GM19043 (cell line): ENCODE measurements around the gene MT1H.

Source experiments
- ATAC-seq: cut with Tn5 transposase; IDR thresholded peaks from one replicate; pipeline ENCODE4 v1.9.1; 2021; ENCODE audit warnings: low read depth; ENCODE audit not compliant: unreplicated experiment

Gene MT1H

DNA sequence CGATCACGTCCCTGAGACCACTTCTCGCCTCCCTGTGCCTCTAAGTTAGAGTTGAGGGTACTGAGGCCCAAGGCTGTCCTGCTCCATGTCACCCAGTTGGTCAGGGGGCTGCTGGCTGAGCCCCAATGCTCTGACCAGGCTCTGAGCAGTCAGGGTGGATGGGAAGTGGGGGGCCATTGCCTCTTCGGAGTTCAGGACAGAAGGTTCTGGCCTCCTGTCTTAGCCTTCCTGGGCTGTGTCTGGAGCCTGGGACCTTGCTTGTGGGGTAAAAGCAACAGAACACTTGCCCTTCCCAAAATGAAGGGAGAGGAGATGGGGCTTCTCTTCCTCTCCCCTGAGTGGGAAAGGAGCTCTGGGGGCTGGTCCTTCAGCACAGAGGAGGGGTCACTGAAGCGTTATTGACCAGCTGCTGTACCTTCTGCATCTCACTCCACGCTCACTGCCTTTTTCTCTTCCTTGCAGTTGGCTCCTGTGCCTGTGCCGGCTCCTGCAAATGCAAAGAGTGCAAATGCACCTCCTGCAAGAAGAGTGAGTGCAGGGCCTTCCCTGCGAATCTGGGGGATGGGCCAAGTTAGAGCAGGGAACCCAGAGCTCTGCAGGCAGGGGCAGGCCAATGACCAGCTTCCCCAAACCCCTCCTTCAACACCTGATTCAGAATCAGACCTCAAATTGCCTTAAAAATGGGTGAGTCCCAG, 13.2 kb downstream of the MT1H start:
- no peak for ATAC-seq

DNA sequence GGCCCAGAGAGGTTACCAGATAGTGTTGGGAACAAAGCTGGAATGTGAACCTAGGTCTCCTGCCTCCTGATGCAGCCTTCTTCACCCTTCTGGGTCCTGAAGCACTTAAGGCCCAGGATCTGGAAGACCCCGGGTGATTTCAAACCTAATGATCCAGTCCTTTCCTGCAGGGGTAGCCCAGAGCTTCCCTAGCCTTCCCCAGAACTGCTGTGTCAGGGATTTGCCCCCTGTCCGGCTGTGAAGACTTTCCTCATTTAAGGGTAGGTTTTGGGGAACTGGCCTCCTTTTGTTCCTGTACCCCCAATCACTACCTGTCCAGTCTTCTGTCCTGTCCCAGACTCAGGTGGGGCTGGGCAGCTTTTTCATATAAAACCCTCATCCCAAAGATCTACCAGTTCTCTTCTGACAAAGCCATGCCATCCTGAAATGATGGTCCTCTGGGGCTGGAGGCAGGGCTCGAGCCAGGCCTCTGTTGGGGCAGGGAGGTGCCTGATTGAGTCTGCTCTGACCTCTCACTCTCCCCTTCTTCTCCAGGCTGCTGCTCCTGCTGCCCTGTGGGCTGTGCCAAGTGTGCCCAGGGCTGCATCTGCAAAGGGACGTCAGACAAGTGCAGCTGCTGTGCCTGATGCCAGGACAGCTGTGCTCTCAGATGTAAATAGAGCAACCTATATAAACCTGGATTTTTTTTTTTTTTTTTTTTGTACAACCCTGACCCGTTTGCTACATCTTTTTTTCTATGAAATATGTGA, 14.0 kb downstream of the MT1H start:
- ATAC-seq: no peak

DNA sequence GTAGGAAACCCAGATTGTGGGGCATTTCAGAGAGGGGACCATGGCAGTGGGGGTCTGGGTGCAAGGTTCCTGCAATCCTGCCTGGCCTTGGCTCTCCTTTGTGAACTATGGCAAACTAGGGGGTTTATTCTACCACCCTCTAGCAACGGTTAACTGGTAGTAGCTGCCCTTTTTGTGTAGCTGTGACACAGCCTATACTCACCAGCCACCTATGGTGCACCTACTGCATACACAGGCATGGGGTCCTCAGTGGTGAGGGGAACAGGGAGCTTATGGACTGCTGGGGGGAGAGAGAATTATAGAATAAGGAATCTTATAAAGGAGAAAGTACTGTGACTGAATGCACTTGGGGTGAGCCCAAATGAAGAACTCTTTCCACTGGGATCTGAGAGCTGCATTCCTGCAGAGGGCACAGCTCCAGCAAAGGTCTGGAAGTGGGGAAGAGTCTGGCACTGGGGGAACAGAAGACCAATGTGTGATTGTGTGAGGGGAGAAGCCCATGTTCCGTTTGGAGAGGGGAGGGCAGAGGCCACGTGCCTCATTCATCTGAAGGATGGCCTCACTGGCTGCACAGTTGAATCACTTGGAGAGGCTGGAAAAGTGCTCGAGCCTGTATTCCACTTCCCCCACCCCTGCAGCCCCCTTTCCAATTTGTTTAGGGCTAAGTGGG, 14.8 kb downstream of the MT1H start:
- ATAC-seq: no peak

DNA sequence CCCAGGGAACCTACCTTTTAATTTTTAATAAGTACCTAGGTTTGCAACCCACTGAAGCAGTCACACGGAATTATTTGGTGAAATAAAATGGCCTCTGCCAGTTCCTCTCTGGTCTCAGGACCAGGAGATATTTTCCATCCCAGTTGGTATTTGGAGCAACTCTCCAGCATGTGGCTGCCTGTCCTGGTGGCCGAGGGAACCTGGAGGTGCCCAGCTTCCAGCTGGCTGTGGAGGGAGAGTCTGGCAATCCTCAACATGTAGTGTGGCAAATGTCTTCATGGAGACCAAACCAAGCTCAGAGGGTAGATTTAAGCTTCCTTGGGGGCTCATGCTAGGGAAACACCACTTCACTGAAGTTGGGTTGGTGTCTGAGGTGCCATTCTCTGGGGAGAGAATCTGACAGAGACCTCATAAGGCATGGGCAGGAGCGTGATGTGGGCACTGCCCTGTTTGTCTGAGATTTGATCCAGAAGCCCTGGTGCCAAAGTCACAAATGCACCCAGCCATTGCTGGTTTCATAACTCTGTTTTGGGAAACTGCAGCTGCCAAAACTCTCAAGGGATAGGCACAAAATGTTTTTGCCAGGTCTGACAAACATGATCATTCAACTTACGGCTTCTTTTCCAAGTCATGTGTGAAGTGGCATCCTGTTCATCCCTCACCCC, 15.4 kb downstream of the MT1H start:
- no peak for ATAC-seq

DNA sequence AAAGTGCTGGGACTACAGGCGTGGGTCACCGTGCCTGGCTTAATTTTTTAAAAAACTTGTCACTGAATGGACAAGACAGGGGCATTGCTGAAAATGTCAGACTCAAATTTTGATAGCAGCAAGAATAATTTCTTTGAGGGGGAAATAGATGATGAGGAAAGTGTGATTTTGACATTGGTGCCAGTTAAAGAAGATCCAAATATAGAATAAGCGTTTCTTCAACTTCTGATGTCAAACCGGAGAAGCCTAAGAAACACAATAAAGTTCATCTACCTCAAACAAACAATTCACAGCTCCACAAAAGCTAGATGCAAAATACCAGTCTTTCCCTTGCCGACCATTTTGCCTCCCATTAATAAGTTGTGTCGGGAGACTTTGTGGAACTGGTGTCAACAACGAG, 17.1 kb downstream of the MT1H start:
- no peak for ATAC-seq

DNA sequence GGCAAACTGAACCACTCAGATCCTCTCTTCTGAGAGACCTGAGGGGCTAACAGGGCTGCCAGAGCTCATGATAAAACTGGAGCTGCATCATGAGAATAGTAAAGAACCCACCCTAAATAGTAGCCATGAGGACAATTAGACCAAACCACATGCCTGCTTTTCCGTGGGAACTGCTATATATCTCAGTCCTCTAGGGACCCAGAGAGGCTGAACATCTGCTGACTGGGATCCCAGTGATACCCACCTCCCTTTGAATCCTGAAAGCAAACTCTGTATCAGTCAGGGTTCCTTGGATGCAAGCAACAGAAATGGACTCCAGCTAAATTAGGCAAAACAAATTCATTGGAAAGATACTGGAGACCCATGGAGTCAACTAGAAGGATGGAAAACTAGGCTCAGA, 19.1 kb downstream of the MT1H start:
- ATAC-seq: no peak

DNA sequence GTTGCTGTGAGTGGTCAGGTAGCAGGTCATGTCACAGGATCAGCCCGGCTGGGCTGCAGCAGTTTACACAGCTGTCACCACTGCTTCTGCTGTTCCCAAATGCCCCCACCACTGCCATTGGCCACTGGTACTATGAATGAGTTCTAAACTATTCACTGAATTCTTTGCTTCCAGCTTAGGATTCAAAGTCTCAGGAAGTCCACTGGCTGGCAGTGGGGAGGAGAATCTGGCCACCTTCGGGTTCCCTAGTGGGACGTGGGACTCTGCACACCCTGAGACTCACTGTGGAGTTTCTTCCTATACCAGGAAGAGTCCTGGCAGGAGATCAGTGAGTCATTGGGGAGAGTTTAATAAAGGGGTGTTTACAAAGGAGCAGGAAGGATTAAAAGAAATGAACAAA, 19.6 kb downstream of the MT1H start:
- no peak for ATAC-seq

DNA sequence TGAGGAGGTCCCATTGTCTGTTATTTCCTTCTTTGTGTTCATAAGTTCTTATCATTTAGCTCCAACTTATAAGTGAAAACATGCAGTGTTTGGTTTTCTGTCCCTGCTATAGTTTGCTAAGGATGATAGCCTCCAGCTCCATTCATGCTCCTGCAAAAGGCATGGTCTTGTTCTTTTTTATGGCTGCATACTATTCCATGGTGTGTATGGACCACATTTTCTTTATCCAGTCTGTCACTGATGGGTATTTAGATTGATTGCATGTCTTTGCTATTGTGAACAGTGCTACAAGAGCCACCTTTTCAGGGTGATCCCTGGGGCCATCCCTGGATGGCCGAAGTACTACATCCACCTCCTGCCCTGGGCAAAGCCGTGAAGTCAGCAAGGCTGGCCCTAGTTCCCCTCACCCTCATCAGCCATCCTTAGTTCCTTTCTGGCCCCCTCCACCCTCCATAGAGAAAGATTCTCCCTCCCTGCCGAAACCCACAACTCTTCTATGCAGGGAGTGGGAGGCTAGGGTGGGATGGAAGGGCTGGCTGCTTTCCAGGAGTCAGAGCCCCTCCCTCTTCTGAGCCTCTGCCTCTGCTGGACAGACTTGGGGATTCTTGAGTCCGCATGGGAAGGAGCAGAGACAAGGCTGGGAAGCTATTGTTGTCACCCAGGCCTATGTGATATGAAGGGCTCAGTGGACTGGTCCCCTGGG, 21.0 kb downstream of the MT1H start:
- no peak for ATAC-seq

DNA sequence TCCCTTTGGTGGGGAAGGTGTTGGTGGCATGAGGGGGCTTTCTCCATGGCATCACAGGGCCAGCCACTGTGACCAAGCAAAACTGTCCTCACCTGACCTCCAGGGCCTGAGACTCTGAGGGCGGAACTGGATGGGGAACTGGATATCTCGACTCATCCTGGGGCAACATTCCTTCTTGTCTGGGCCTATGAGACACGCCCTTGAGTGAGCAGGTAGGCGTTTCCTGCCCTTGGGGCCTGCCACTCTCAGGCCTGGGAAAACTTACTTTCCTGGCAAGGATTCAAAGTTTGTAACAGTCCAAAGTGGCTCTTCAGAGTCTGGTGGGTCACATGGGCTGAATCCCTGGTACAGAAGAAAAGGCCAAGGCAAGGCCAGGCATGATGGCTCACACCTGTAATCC, 22.3 kb downstream of the MT1H start:
- ATAC-seq: no peak

DNA sequence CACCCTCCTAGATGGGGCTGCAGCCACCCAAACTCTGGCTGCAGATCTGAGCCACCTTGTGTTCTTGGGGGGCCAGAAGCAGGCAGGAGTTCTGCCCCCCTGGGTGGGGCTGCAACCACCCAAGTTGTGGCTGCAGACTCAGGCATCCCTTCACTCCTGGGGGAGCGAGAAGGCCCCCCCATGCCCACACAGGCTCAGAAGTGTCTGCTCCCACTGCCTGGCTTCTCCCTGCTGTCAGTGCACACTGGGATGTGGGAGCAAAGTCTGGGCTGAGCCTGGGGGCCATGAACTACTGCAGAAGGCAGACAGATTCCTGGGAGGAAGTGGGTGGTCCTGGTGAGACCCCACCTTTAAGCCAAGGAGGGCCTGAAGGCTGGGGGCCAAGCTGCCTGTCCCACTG, 25.6 kb downstream of the MT1H start:
- ATAC-seq: no peak

DNA sequence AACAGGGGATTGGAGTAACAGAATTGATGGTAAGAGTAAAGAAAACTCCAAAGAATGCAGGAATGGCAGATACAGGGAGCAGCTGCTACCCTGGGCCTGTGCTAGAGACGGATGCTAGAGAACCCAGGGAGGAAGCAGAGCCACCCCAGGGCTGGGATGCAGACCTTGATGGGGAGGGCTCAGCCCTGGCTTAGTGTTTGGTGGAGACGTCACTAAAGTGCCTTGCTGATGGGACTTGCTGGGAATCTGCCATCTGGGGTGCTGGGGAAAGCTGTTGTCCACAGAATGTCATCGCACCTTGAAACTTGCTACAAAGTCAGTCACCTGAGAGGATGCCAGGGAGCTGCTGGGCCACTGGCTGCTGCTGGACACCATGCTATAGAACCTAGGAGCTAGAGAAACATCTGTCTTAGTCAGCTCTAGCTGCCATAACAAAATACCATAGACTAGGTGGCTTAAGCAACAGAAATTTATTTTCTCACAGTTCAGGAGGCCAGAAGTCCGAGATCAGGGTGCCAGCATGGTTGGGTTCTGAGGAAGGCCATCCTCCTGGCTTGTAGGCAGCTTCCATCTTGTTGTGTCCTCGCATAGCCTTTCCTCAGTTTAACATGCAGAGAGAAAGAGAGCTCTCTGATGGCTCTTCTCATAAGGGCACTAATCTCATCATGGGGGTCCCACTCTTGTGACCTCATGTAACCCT, 28.0 kb downstream of the MT1H start:
- no peak for ATAC-seq

DNA sequence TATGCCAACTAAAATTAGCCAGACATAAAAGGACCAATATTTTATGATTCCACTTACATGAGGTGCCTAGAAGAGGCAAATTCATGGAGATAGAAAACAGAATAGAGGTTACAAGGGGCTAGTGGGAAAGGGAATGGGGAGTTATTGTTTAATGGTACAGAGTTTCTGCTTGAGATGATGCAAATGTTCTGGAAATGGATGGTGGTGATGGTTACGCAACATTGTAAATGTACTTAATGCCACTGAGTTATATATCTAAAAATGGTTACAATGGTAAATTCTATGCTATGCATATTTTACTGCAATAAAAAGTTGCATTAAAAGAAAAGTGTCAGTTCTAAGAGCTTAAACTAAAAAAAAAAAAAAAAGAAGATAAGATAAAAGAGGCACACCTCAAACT, 30.6 kb downstream of the MT1H start:
- ATAC-seq: no peak

DNA sequence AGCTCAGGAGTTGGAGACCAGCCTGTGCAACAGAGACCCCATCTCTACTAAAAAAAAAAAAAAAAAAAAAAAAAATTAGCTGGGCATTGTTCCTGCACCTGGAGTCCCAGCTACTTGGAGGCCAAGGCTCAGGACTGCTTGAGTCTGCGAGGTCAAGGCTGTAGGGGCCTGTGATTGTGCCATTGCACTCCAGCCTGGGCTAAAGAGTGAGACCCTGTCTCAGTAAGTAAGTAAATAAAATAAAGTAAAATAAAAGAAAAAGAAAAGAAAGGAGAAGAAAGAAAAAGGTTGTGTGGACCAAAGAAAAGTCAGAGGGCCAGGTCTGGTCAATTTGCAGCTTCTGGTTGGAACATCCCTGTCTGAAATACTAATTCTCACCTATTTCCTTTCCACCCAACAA, 31.0 kb downstream of the MT1H start:
- no peak for ATAC-seq

DNA sequence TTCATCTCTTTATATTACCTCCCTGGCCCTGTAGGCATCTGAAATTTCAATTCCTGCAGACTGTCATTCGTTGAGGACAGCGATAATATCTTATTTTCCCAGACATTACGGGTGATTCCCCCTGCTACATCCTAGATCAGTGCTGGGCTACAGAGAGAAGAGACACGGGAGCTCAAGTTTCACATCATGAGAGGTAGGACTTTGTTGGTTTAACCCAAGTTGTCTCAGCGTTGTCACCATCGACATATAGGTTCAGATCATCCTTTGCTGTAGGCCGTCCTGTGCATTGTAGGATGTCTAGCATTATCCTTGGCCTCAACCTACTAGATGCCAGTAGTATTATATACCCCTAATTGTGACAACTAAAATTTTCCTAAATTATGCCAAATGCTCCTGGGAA, 31.9 kb downstream of the MT1H start:
- no peak for ATAC-seq

DNA sequence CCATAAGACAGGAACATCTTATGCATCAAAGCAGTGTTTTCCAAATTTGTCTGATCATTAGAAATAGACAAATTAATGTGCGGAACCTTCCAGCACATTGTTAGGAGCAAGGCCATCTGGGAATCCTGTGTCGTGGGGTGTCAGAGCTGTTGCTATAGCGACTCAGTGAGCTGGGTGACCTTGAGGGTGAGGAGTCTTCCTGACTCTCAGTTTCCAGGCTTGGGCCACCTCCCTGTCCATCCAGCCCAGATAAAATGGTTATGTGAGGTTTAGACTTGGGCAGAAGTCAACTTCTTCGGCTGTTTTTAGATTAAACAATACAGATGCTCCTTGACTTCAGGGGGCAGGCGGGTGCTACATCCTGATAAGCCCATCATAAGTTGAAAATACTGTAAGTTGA, 33.2 kb downstream of the MT1H start:
- no peak for ATAC-seq

DNA sequence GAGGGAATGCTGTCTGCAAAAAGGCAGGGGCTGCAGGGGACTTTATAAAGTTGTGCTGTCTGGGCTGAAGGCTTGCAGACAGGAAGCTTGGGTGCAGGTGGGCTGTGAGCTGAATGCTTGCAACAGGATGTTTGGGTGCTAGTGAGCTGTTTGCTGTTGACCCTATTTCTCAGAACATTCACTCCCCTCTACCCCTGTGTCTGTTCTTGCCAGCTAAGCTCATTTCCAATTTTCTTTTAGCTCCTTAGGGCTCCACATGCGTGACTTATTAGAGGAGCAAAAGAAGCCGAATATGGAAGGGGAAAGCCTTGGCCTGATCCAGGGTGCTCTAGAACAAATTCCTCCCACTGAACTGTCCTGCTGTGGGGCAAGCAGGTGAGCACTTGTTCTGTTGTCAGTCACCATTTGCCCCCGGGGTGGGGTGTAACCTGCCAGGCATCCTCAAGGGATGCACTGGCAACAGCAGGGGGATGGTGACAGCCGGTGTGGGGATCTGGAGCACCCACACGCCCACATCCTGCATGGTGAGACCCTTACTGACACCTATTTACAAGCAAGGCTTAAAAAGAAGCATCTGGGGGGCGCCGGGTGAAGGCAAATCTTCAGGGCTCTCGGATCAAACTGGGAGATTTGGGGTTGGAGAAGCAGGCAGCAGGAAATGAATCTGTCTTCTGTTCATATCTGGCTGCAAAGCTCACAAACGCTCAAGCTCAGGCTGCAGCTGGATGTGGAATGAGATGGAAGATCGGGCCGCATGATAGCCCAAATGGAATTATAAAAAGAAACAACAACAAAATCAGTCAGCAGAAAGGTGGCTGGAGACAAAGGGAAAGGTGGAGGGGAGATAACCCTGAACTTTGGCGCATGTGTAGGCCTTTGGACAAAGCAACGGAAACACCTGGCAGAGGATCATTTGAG, 39.2 kb downstream of the MT1H start:
- no peak for ATAC-seq

DNA sequence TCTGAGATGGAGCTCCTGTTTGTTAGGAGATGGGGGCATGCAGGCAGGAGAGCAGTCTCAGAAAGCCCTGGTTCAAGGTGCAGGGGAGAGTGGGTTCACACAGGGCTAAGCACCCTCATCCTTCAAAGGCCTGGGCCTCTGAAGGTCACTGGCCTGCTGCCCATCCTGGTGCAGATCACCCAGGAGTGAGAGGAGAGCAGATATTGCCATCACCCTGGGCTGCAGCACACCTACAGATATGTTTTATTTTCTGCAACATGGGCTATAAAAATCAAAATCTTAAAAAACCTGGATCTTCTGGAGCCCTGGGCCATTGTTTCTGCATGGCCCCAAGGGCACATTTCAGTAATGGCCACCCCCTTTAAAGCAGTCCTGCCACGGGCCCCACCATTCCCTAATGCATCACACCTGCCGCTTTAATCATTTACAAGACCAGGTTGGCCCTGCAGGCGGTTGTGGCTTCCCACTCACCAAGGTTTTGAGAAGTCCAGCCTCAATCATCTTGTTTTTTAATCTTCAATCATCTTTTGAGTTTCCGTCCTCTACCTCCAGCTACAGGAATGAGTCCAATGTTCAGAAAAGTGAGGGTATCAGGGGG, 39.9 kb downstream of the MT1H start:
- ATAC-seq: no peak

DNA sequence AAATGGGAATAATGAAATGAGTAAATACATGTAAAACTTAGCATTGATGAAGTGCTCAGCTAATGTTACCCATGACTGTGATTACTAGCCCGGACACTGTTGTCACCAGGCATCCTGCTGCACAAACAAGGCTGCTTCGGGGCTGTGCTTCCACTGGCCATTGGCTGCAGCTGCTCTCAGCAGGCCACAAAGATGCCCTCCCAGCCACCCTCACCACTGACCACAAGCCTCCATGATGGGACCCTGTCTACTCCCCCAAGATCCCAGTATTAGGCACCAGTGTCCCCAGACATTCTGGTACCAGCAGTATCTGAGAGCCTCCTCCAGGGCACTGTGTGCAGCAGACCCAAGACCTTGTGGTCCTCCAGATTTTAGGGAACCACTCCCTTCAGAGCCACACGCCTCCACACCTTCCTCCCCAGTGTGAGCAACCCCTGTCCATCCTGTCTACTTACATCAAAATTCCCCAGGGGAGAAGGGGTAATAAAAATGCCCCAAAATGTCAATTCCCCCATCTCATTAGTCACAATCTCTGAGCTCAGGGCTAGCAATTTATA, 40.6 kb downstream of the MT1H start:
- no peak for ATAC-seq
